SK-N-SH (cell line): ENCODE data around the gene POTEH. TPM values are rescaled to one million over a fixed set of nuclear protein-coding genes. Genes with fewer than 3 reads are reported as not detected.
"Not testable (repeated sequence)": the region's sequence is repeated elsewhere in the genome, so short reads cannot be mapped to it uniquely, and the experiment has no call there.

Experiments
- CTCF ChIA-PET: fragments of 300-600, 350-600 bp; formaldehyde crosslinking; extraction: SDS; loops from one replicate; lab custom pipeline; 2021; lab: Yijun Ruan, JAX
- POLR2A ChIA-PET: fragments of 350-600 bp; sonication (Branson Sonifier 250); formaldehyde crosslinking; extraction: SDS; loops from one replicate; lab custom pipeline; 2020; ENCODE audit warnings: antibody characterized with exemption, inconsistent platforms; lab: Yijun Ruan, JAX
- DNase-seq: peaks from one replicate; pipeline ENCODE4 v3.0.0; 2012
- H2AFZ ChIP-seq: fragments of 200-600 bp; sonication (generic); 2 replicates; pipeline ENCODE4 v1.8.1; 2016; ENCODE audit warnings: antibody characterized with exemption, mild to moderate bottlenecking, low read depth
- H3F3A ChIP-seq: fragments of 200-600 bp; sonication (generic); replicated peaks from 2 replicates; pipeline ENCODE3; 2016; ENCODE audit warnings: antibody characterized with exemption, mild to moderate bottlenecking; ENCODE audit not compliant: insufficient read depth
- H3K27ac ChIP-seq, 2 experiments: fragments of 200-500 bp in 1 of 2; fragments of 200-600 bp in 1 of 2; sonication (Bioruptor generic) in 1 of 2; sonication (generic), shearing (Covaris generic) in 1 of 2; 2 replicates each; pipeline versions ENCODE4 v1.5.1 to v1.6.1; 2014 to 2016; ENCODE audit warnings: low read depth in 2 of 2, inconsistent platforms in 1 of 2, low read length in 1 of 2, mild to moderate bottlenecking in 1 of 2, mixed read lengths in 1 of 2
- H3K27me3 ChIP-seq: fragments of 200-600 bp; sonication (generic), shearing (Covaris generic); 2 replicates; pipeline ENCODE4 v1.6.1; 2016; ENCODE audit warnings: mixed run types; ENCODE audit not compliant: insufficient read depth
- H3K36me3 ChIP-seq, 2 experiments: fragments of 200-500 bp in 1 of 2; fragments of 200-600 bp in 1 of 2; sonication (Bioruptor generic) in 1 of 2; sonication (generic) in 1 of 2; replicated peaks in 1 of 2; 2 replicates each; pipeline versions ENCODE3 to v1.5.1; 2014 to 2016; ENCODE audit warnings: low read length in 1 of 2, mild to moderate bottlenecking in 1 of 2; ENCODE audit not compliant: insufficient read depth in 2 of 2, control insufficient read depth in 1 of 2
- H3K4me1 ChIP-seq, 2 experiments: fragments of 200-500 bp in 1 of 2; fragments of 200-600 bp in 1 of 2; sonication (Bioruptor generic) in 1 of 2; sonication (generic), shearing (Covaris generic) in 1 of 2; 2 replicates each; pipeline versions ENCODE4 v1.5.1 to v1.6.1; 2014 to 2016; ENCODE audit warnings: low read depth in 1 of 2, low read length in 1 of 2, mixed run types in 1 of 2; ENCODE audit not compliant: insufficient read depth in 2 of 2, control insufficient read depth in 1 of 2
- H3K4me2 ChIP-seq: fragments of 200-600 bp; sonication (generic), shearing (Covaris generic); 2 replicates; pipeline ENCODE4 v1.6.1; 2017; ENCODE audit warnings: mixed run types
- H3K4me3 ChIP-seq, 2 experiments: fragments of 200-500 bp in 1 of 2; fragments of 200-600 bp in 1 of 2; sonication (Bioruptor generic) in 1 of 2; sonication (generic), shearing (Covaris generic) in 1 of 2; 2 replicates each; pipeline versions ENCODE4 v1.5.1 to v1.8.1; 2014 to 2016; ENCODE audit warnings: low read depth in 2 of 2, inconsistent platforms in 1 of 2, low read length in 1 of 2, mild to moderate bottlenecking in 1 of 2, mixed read lengths in 1 of 2, moderate library complexity in 1 of 2
- H3K79me2 ChIP-seq: fragments of 200-600 bp; sonication (generic); 2 replicates; pipeline ENCODE4 v1.8.1; 2017; ENCODE audit warnings: mild to moderate bottlenecking; ENCODE audit not compliant: insufficient read depth
- H3K9ac ChIP-seq: fragments of 200-600 bp; sonication (generic); 2 replicates; pipeline ENCODE4 v1.6.1; 2017; ENCODE audit warnings: mixed run types
- H3K9me2 ChIP-seq: fragments of 200-600 bp; sonication (generic); 2 replicates; pipeline ENCODE4 v1.6.1; 2017; ENCODE audit warnings: mixed run types
- H3K9me3 ChIP-seq: fragments of 200-600 bp; sonication (generic); 2 replicates; pipeline ENCODE4 v1.6.1; 2017; ENCODE audit warnings: mixed run types, mild to moderate bottlenecking, moderate library complexity
- H4K20me1 ChIP-seq: fragments of 200-600 bp; sonication (generic); 2 replicates; pipeline ENCODE4 v1.6.1; 2017; ENCODE audit warnings: mild to moderate bottlenecking, mixed run types; ENCODE audit not compliant: insufficient read depth
- WGBS: methylation state at CpG from one replicate; pipeline ENCODE4 v1.1.6; 2017; ENCODE audit warnings: low lambda C conversion rate; 5-methylcytosine and 5-hydroxymethylcytosine counted together
- polyA plus RNA-seq, 3 experiments: library from polyadenylated mRNA; depleted of rRNA; stranded (reverse); fragments of >200 nt; gene quantifications; 2 replicates each; pipeline ENCODE4 v1.2.3, GENCODE V29; 2012

POTEH gene
- polyA plus RNA-seq, 1 of the 3 experiments (the other 2 are of a cell fraction): 1.3 TPM

GRCh38 chr22:15685641-15686040 lies 4.2 kb upstream of the POTEH start:
- H3K27ac ChIP-seq, H2AFZ ChIP-seq, H3K4me1 ChIP-seq, H3K27me3 ChIP-seq, H3K9ac ChIP-seq, H3K4me2 ChIP-seq, CTCF ChIA-PET, H3F3A ChIP-seq, H3K9me2 ChIP-seq, H3K4me3 ChIP-seq, H3K79me2 ChIP-seq, H3K36me3 ChIP-seq, H4K20me1 ChIP-seq, POLR2A ChIA-PET, DNase-seq, H3K9me3 ChIP-seq: not testable (repeated sequence)
- 46% methylated on average over 4 of the region's 4 CpGs for WGBS

DNA sequence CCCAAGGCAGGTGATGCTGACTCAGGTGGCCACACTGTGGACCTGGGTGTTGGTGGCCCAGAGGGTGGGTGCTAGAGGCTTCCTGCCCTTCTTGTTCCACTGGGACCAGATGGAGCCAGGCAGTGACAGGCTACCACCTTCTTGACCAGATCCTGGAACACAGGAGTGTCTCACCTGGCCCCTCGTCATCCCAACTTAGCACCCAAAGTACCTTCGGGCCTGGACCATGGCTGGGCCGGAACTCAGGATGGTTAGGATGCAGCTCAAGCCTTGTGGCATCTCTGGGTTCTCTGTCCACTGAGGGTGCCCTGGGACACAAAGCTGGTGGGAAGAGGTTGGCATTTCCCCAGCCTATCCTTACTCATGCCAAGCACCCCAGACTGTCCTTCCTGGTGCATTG lies 2.7 kb upstream of the POTEH start:
- H3K36me3 ChIP-seq, H3K27ac ChIP-seq, POLR2A ChIA-PET, H3K4me3 ChIP-seq, H3K4me1 ChIP-seq, H3K79me2 ChIP-seq, DNase-seq, H3F3A ChIP-seq, H2AFZ ChIP-seq, H4K20me1 ChIP-seq, H3K9me3 ChIP-seq, H3K4me2 ChIP-seq, H3K27me3 ChIP-seq, H3K9ac ChIP-seq, H3K9me2 ChIP-seq, CTCF ChIA-PET: not testable (repeated sequence)
- WGBS: 0% methylated on average over 2 of the region's 3 CpGs

GRCh38 chr22:15687676-15688075 lies 2.1 kb upstream of the POTEH start:
- POLR2A ChIA-PET, H4K20me1 ChIP-seq: not testable (repeated sequence)
- WGBS: 14% methylated on average over 1 of the region's 4 CpGs

GRCh38 chr22:15688090-15688489 lies 1.7 kb upstream of the POTEH start:
- H3K79me2 ChIP-seq, CTCF ChIA-PET, H3K9me2 ChIP-seq, H3K9ac ChIP-seq, DNase-seq, H3K4me1 ChIP-seq, H3K4me2 ChIP-seq, H4K20me1 ChIP-seq, H3K4me3 ChIP-seq, POLR2A ChIA-PET, H3K27ac ChIP-seq, H3K9me3 ChIP-seq, H3K27me3 ChIP-seq, H3F3A ChIP-seq, H3K36me3 ChIP-seq, H2AFZ ChIP-seq: not testable (repeated sequence)
- WGBS: 53% methylated on average over 1 of the region's 2 CpGs

More at GRCh38 chr22:15687676-15688075, 2.1 kb upstream of the POTEH start:
- H3K36me3 ChIP-seq, H3K27ac ChIP-seq, H3K9ac ChIP-seq, H3K79me2 ChIP-seq, H2AFZ ChIP-seq, H3K27me3 ChIP-seq, H3K4me1 ChIP-seq, H3K9me2 ChIP-seq, CTCF ChIA-PET, H3K9me3 ChIP-seq, DNase-seq, H3K4me3 ChIP-seq, H3F3A ChIP-seq, H3K4me2 ChIP-seq: not testable (repeated sequence)

GRCh38 chr22:15689012-15689748 lies 646 bp upstream of the POTEH start:
- H3K4me2 ChIP-seq, H3K4me3 ChIP-seq, POLR2A ChIA-PET, H3K9ac ChIP-seq, H4K20me1 ChIP-seq, H3K27ac ChIP-seq, DNase-seq, CTCF ChIA-PET, H3K9me3 ChIP-seq, H3K79me2 ChIP-seq, H2AFZ ChIP-seq, H3K27me3 ChIP-seq, H3K36me3 ChIP-seq, H3K9me2 ChIP-seq, H3F3A ChIP-seq, H3K4me1 ChIP-seq: not testable (repeated sequence)
- 82% methylated on average over 69 of the region's 77 CpGs for WGBS

GRCh38 chr22:15713600-15713999 lies 23.8 kb downstream of the POTEH start:
- H3K79me2 ChIP-seq, H3K9me2 ChIP-seq, H3K9ac ChIP-seq, POLR2A ChIA-PET, H2AFZ ChIP-seq, H4K20me1 ChIP-seq, H3K36me3 ChIP-seq, H3K4me1 ChIP-seq, H3F3A ChIP-seq, H3K27me3 ChIP-seq, CTCF ChIA-PET, H3K27ac ChIP-seq, H3K4me2 ChIP-seq, H3K9me3 ChIP-seq, H3K4me3 ChIP-seq, DNase-seq: not testable (repeated sequence)
- WGBS: 23% methylated on average over 4 of the region's 4 CpGs
